Endothelial cell of umbilical vein (primary cell): ENCODE data around the gene CD74.

Source experiments
- FOS ChIP-seq: IDR thresholded peaks from 2 replicates; pipeline ENCODE4 v1.6.1; 2011; ENCODE audit warnings: mild to moderate bottlenecking, low read length, moderate library complexity, borderline replicate concordance; ENCODE audit not compliant: insufficient read depth
- GATA2 ChIP-seq: IDR thresholded peaks from 2 replicates; pipeline ENCODE4 v1.7.0; 2011; ENCODE audit warnings: low read depth, mild to moderate bottlenecking, moderate library complexity, mixed read lengths, low read length; ENCODE audit not compliant: insufficient read length, insufficient read depth
- JUN ChIP-seq: IDR thresholded peaks from 2 replicates; pipeline ENCODE4 v1.6.1; 2011; ENCODE audit warnings: borderline replicate concordance, low read depth; ENCODE audit not compliant: insufficient read length, insufficient read depth
- MAX ChIP-seq: IDR thresholded peaks from 2 replicates; pipeline ENCODE4 v1.6.1; 2011; ENCODE audit not compliant: insufficient read depth, insufficient read length

- no peak for TF ChIP-seq JUN
- TF ChIP-seq GATA2, result no peak
- no peak for TF ChIP-seq FOS
- no peak for TF ChIP-seq MAX
These were observed 1.3 kb downstream of the CD74 start for GRCh38 chr5:150411245-150411979.
